Stimulated activated CD4-positive, alpha-beta T cell treated with anti-CD3 and anti-CD28 coated beads, Interleukin-4, amount 100 ng/mL, for 24 hours (primary cell): ENCODE results near the gene GALNTL6.

ENCODE experiments used
- DNase-seq: peaks from one replicate; pipeline ENCODE4 v3.0.0-alpha.2; 2020

GALNTL6 gene

DNA sequence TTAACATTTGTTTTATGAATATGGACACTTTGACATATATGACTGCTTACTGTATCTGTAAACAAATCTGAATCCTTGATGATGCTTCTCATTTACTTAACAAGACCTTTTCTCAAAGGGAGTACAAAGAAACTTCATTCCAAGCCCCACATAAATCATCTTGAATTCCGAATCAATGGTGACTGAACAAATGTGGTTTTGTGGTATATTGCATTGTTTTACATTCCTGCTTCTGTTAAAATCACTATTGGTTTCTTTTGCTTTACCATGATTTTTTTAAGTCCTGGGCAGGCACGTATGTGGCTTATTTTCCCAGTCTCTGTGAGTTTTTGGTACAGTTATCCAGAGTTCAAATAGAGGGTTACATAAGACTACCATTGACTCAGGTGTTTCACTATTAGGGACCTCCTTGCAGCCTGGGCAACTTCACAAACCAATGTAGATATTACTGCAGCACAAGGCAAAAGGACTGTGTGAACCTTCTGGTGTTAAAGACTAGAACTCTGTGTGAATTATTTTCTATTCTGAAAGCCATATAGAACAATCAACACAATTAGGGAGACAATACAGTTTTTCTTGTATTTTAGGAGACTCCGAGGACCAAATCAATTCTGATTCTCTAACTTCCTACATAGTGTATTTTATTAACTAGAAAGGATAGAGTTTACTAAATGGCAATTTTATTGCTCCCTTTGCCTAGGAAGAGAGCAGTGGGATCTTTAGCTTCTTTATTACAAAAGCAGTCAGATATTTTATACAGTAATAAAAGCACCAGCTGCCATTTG is 196.4 kb downstream of the GALNTL6 start:
- no peak for DNase-seq

GRCh38 chr4:172011196-172011595 is 198.0 kb downstream of the GALNTL6 start:
- DNase-seq, result no peak

- no peak for DNase-seq
These were observed 205.2 kb downstream of the GALNTL6 start for GRCh38 chr4:172018358-172018757.

DNA sequence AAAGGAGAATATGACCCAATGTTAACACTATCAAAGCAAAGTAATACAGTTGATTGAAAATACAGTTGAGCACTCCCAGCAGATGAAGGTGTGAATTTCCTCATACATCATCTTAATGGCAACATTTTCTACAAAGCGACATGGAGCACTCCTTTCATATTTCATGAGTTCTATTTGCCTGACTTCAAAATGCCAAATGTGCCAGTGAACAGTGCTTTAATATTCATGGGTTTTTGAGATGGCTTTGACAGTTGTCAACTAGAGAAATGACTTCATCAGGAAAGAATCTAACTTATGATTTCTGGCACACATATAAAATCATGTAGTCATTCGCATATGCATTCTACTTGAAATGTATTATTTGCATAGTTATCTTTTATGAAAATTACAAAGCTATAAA is 222.4 kb downstream of the GALNTL6 start:
- no peak for DNase-seq

DNA sequence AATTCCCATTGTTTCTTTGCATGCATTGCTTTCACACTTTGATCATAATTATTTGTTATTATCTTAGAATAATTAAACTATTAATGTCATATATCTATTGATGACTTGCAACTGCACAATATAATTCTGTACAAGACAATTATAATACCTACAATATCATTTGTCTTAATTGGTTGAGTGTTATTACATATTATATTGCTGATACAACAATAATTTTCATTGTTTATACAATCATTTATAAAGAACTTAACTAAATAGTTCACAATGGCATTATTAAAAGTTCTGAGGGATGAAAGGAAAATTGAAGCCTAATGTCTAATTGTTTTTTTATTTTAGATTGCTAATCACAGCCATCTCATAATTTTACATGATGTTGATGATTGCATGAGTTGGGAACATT is 227.6 kb downstream of the GALNTL6 start:
- no peak for DNase-seq

- no peak for DNase-seq
These were observed 229.5 kb downstream of the GALNTL6 start for GRCh38 chr4:172042714-172043114.

DNA sequence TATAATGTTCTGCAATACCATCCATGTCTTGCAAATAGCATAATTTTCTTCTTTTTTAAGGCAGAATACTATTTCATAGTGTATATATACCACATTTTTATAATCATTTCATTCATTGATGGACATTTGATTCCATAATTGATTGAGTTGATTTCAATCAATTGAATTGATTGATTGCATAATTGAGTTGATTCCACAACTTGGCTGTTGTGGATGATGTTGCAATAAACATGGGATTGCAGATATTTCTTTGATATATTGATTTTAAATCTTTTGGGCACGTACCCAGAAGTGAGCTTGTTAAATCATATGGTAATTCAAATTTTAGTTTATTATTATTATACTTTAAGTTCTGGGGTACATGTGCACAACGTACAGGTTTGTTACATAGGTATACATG is 232.8 kb downstream of the GALNTL6 start:
- DNase-seq, result no peak

DNA sequence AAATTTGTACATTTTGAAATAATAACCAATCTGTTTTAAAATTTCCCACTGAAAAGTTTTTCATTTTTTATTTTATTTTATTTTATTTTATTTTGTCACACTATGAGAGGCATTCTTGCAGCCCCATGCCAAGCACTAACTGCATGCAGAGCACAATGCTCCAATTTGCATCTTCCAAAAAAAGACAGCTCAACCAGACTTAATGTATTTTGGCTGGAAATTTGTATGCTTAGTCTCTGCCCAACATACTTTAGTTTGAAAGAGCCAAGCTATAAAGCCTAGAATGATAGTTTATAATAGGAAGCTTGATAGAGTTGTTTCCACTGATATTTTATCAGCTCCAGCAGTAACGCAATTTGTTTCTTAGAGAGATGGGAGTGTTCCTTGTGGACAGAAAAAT is 235.5 kb downstream of the GALNTL6 start:
- no peak for DNase-seq

DNA sequence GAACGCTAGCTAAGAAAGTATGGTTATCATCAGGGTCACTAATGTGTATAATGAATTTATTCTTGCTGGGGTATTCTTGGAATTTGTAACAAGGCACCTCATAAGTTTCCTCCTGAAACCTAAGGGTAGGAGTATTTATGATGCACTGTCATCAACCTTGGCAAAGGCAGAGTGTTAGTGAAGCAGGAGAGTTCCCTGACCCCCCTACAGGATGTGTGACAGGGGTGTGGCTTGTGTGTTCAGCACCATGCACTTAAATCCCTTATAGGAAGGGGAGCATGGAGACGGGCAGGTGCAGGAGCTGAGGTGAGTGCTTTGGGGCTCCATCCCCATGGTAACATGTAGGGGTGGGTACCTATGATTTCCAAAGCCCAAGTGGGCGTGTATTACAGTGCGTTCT is 237.7 kb downstream of the GALNTL6 start:
- DNase-seq, result no peak

- no peak for DNase-seq
These were observed 241.8 kb downstream of the GALNTL6 start for GRCh38 chr4:172055046-172055445.

GRCh38 chr4:172055498-172055897 is 242.3 kb downstream of the GALNTL6 start:
- DNase-seq, result no peak

- no peak for DNase-seq
These were observed 248.0 kb downstream of the GALNTL6 start for GRCh38 chr4:172061204-172061603.

DNA sequence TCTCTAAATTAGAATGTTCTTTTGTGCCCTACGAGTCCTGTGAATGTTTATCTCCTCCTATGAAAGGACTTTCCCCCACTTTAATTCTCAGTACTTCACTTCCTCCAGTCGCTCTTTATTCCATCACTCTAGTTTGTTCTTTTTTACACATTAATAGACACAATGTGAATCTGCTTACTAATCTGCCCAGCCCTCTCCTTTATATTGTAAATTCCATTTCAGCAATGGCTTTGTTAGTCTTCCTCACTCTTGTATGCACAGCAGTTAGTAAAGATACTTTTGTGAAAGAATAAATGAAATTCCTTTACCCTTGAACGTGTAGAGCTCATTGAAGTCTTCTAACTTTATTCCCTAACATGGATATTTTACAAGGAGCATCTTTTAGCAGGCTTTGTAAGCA is 255.3 kb downstream of the GALNTL6 start:
- DNase-seq, result no peak

DNA sequence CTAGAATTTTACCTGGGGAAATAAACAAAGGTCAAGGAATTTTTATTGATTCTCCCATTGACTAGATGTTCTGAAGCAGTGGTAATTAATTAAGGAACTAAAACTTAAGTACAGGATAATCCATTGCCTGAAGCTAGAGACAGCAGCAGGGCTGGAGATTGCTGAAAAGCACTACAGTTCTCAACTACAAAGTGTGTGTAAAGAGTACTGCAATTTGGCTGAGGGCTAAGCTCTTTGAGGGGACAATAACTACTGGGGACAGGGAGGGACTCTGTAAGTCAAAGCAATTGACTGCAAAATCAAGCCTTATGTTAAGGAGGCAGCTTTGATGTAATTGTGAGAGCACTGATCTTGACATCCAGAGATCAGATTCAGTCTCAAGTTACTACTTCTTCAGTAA is 260.4 kb downstream of the GALNTL6 start:
- DNase-seq, result no peak

GRCh38 chr4:172083272-172083671 is 270.1 kb downstream of the GALNTL6 start:
- no peak for DNase-seq

GRCh38 chr4:172088556-172088955 is 275.4 kb downstream of the GALNTL6 start:
- DNase-seq, result no peak

- DNase-seq, result no peak
These were observed 282.0 kb downstream of the GALNTL6 start for GRCh38 chr4:172095161-172095560.

GRCh38 chr4:172096786-172097185 is 283.6 kb downstream of the GALNTL6 start:
- DNase-seq, result no peak

DNA sequence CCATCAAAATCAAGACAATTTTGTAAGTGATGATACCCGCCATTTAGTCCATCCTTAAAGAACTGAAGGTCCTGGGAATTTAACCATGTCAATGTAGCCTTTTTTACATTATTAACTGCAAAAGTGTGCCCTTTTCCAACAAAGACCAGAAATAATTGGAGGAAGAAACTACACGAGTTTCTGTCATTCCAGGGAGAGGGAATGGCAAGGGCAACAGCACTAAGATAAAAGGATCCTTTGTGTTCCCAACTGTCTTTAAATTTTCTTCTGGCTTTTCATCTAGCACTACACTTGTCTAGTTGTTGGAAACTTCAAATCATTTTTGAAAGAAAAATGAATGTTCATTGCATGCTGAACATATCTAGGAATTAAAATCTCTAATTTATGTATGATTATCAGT is 286.2 kb downstream of the GALNTL6 start:
- no peak for DNase-seq

DNA sequence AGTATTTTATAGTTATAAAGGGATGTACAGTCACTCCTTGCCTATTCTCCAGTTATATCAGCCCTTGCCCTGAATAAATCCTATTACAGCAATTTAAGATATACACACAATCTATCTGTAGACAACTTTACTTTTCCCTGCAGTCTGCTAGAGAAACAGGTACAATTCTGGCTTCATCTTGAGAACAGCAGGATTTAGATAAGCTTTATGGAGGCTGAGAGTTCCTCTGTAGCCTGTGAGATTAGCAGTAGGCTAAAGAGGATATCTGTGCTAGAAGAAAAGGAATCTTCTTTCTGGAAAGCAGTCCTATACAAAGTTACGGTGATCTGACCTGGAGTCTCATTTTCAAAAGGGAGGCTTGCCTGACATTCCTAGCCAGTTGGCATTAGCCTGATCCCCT is 290.3 kb downstream of the GALNTL6 start:
- DNase-seq, result no peak

DNA sequence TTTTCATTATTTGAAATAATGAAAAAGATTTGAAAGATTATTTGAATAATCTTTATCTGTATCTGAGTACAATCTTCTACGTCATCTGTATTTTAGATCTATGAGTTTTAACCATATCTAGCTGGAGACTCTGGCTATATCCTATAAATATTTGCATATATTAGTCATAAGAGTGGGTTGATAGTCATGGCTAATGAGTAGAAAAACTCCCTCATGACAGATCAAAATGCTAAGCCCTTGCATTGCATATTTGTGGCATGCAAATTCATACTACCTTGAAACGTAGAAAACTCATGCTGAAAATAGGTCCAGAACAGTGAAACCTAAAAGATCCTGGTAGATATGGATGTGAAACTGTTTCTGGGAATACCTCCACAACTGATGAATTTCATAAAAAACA is 291.3 kb downstream of the GALNTL6 start:
- no peak for DNase-seq

- no peak for DNase-seq
These were observed 292.7 kb downstream of the GALNTL6 start for GRCh38 chr4:172105918-172106317.

- no peak for DNase-seq
These were observed 296.3 kb downstream of the GALNTL6 start for GRCh38 chr4:172109466-172109865.

DNA sequence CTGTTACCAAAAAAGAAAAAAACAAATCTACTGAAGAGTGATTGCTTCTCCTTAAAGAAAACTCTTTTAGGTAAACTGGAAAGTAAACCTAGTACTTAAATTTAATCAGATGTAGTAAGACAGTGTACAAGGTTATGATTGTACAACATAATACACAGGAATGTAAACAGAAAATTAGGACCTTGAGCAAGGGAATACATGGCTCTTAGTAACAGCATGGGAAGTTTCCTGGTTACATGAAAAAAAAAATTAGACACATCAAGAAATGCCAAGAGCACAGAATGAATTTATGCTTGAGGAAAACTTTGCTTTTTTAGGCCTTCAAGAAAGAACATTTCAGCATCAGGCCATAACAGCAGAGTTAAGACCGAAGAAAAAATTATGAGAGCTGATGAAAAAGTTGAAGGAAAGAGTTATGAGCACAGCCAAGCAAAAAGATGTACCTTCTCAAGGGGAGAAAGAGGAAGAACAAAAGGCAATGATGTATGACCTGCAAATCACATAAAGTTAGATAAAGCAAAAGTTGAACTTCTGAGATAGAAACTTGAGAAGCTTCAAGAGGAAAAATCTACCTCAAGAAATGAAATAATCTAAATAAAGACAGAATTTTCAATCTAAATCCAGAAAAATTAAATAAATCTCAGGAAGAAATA is 311.6 kb downstream of the GALNTL6 start:
- DNase-seq, result no peak

- no peak for DNase-seq
These were observed 312.2 kb downstream of the GALNTL6 start for GRCh38 chr4:172125443-172125842.
